IPS DF 6.9 (cell line): ENCODE data around the gene THRB.

ENCODE experiments used
- DNase-seq: peaks from one replicate; pipeline ENCODE4 v3.0.0-alpha.2; 2013; ENCODE audit warnings: low read depth, low spot score
- H3K27ac ChIP-seq: one replicate; pipeline ENCODE4 v1.5.1; 2013; ENCODE audit warnings: low read length, control low read depth
- H3K27me3 ChIP-seq: 2 replicates; pipeline ENCODE4 v1.6.1; 2013; ENCODE audit warnings: mild to moderate bottlenecking, low read length; ENCODE audit not compliant: control insufficient read depth, insufficient read depth
- H3K36me3 ChIP-seq: 2 replicates; pipeline ENCODE4 v1.6.1; 2013; ENCODE audit warnings: low read length; ENCODE audit not compliant: control insufficient read depth, insufficient read depth
- H3K4me1 ChIP-seq: 2 replicates; pipeline ENCODE4 v1.6.1; 2013; ENCODE audit warnings: low read length; ENCODE audit not compliant: control insufficient read depth, insufficient read depth
- H3K4me3 ChIP-seq: 2 replicates; pipeline ENCODE4 v1.5.1; 2013; ENCODE audit warnings: mild to moderate bottlenecking, low read length
- H3K9me3 ChIP-seq: 2 replicates; pipeline ENCODE4 v1.6.1; 2013; ENCODE audit warnings: low read length, inconsistent platforms; ENCODE audit not compliant: control insufficient read depth, insufficient read depth
- WGBS: extraction: QIAGEN DNeasy Blood & Tissue Kit; methylation state at CpG from one replicate; pipeline ENCODE4 v1.1.7; 2013; ENCODE audit warnings: mixed read lengths, missing lambda C conversion rate; ENCODE audit not compliant: insufficient read length, insufficient coverage; 5-methylcytosine and 5-hydroxymethylcytosine counted together

The THRB gene

GRCh38 chr3:24272875-24273274 is 221.8 kb downstream of the THRB start:
- Histone ChIP-seq H3K36me3 (no peaks in the 10 kb centered on the region), H3K4me3 (no peak overlapping the region), H3K27me3 (no peaks in the 10 kb centered on the region), H3K9me3 (no peaks in the 10 kb centered on the region), H3K27ac (no peak overlapping the region), H3K4me1 (no peaks in the 10 kb centered on the region)
- no CpG with 5 or more reads among the region's 2 CpGs for whole genome bisulfite sequencing
- no peak for DNase-seq

- no peak overlapping the region for H3K4me3 ChIP-seq
- no peak overlapping the region for H3K27ac ChIP-seq
- no peak for DNase-seq
- no peaks in the 10 kb centered on the region for H3K36me3 ChIP-seq
- no peaks in the 10 kb centered on the region for H3K9me3 ChIP-seq
- no peaks in the 10 kb centered on the region for H3K27me3 ChIP-seq
- H3K4me1 ChIP-seq, result no peaks in the 10 kb centered on the region
Observed at GRCh38 chr3:24272408-24272807, 222.2 kb downstream of the THRB start.

GRCh38 chr3:24271228-24271627 is 223.4 kb downstream of the THRB start:
- no peak overlapping the region for H3K4me3 ChIP-seq
- no peaks in the 10 kb centered on the region for H3K4me1 ChIP-seq
- H3K27ac ChIP-seq, result no peak overlapping the region
- no peaks in the 10 kb centered on the region for H3K36me3 ChIP-seq
- no peaks in the 10 kb centered on the region for H3K9me3 ChIP-seq
- DNase-seq, result no peak
- no CpG with 5 or more reads among the region's 3 CpGs for WGBS
- H3K27me3 ChIP-seq, result no peaks in the 10 kb centered on the region

GRCh38 chr3:24270744-24271143 is 223.9 kb downstream of the THRB start:
- no CpG with 5 or more reads among the region's 1 CpG for WGBS
- no peak for DNase-seq
- no peak overlapping the region for H3K27ac ChIP-seq

GRCh38 chr3:24270204-24270691 is 224.4 kb downstream of the THRB start:
- no peaks in the 10 kb centered on the region for H3K27me3 ChIP-seq
- no peaks in the 10 kb centered on the region for H3K36me3 ChIP-seq
- H3K4me1 ChIP-seq, result no peaks in the 10 kb centered on the region
- DNase-seq, result no peak
- no peak overlapping the region for H3K4me3 ChIP-seq
- no CpG with 5 or more reads among the region's 2 CpGs for WGBS
- H3K27ac ChIP-seq, result no peak overlapping the region
- H3K9me3 ChIP-seq, result no peaks in the 10 kb centered on the region

More at GRCh38 chr3:24270744-24271143, 223.9 kb downstream of the THRB start:
- no peaks in the 10 kb centered on the region for H3K27me3 ChIP-seq
- no peaks in the 10 kb centered on the region for H3K9me3 ChIP-seq
- no peaks in the 10 kb centered on the region for H3K36me3 ChIP-seq
- H3K4me3 ChIP-seq, result no peak overlapping the region
- no peaks in the 10 kb centered on the region for H3K4me1 ChIP-seq

- DNase-seq, result no peak
- no CpG with 5 or more reads among the region's 3 CpGs for WGBS
- no peak overlapping the region for H3K27ac ChIP-seq
- no peak overlapping the region for H3K4me3 ChIP-seq
- no peaks in the 10 kb centered on the region for H3K4me1 ChIP-seq
- no peaks in the 10 kb centered on the region for H3K27me3 ChIP-seq
- H3K9me3 ChIP-seq, result no peaks in the 10 kb centered on the region
- no peaks in the 10 kb centered on the region for H3K36me3 ChIP-seq
Observed at GRCh38 chr3:24264748-24265158, 229.9 kb downstream of the THRB start.

GRCh38 chr3:24264011-24264410 is 230.6 kb downstream of the THRB start:
- no peaks in the 10 kb centered on the region for H3K4me1 ChIP-seq
- DNase-seq, result no peak
- no peaks in the 10 kb centered on the region for H3K36me3 ChIP-seq
- H3K27ac ChIP-seq, result no peak overlapping the region
- no peak overlapping the region for H3K4me3 ChIP-seq
- H3K9me3 ChIP-seq, result no peaks in the 10 kb centered on the region
- no CpG with 5 or more reads among the region's 1 CpG for WGBS
- H3K27me3 ChIP-seq, result no peaks in the 10 kb centered on the region

GRCh38 chr3:24263069-24263668 is 231.5 kb downstream of the THRB start:
- Histone ChIP-seq H3K27me3 (no peaks in the 10 kb centered on the region), H3K36me3 (no peaks in the 10 kb centered on the region), H3K9me3 (no peaks in the 10 kb centered on the region), H3K27ac (no peak overlapping the region), H3K4me3 (no peak overlapping the region), H3K4me1 (no peaks in the 10 kb centered on the region)
- no peak for DNase-seq
- WGBS, result no CpG with 5 or more reads among the region's 2 CpGs

GRCh38 chr3:24261521-24261920 is 233.1 kb downstream of the THRB start:
- no peak overlapping the region for H3K27ac ChIP-seq
- no peaks in the 10 kb centered on the region for H3K4me1 ChIP-seq
- no peak overlapping the region for H3K4me3 ChIP-seq
- no peaks in the 10 kb centered on the region for H3K36me3 ChIP-seq
- no peak for DNase-seq
- H3K9me3 ChIP-seq, result no peaks in the 10 kb centered on the region
- no peaks in the 10 kb centered on the region for H3K27me3 ChIP-seq

- no peak for DNase-seq
- no peak overlapping the region for H3K27ac ChIP-seq
- no peak overlapping the region for H3K4me3 ChIP-seq
- H3K9me3 ChIP-seq, result no peaks in the 10 kb centered on the region
- H3K36me3 ChIP-seq, result no peaks in the 10 kb centered on the region
- WGBS, result no CpG with 5 or more reads among the region's 2 CpGs
- no peaks in the 10 kb centered on the region for H3K27me3 ChIP-seq
- H3K4me1 ChIP-seq, result no peaks in the 10 kb centered on the region
Observed at GRCh38 chr3:24259901-24260512, 234.6 kb downstream of the THRB start.
